ENCODE results near the gene SELPLG. TPM values are rescaled to one million over a fixed set of nuclear protein-coding genes. Genes with fewer than 3 reads are reported as not detected.

SELPLG gene, protein sequence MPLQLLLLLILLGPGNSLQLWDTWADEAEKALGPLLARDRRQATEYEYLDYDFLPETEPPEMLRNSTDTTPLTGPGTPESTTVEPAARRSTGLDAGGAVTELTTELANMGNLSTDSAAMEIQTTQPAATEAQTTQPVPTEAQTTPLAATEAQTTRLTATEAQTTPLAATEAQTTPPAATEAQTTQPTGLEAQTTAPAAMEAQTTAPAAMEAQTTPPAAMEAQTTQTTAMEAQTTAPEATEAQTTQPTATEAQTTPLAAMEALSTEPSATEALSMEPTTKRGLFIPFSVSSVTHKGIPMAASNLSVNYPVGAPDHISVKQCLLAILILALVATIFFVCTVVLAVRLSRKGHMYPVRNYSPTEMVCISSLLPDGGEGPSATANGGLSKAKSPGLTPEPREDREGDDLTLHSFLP
- 1.1 TPM for polyA plus RNA-seq (2013, experiment 1 of 2)
- polyA plus RNA-seq (2013, experiment 2 of 2): 0.30 TPM

- WGBS, 2 experiments (ENCODE audit: insufficient coverage in 2 of 2): 88 to 96% methylated on average over 12 to 13 of the region's 14 CpGs
- no peak within 1 kb of the TSS for H3K4me3 ChIP-seq (ENCODE audit: extremely low read depth, insufficient read depth, low read length, poor library complexity, severe bottlenecking)
- H3K4me1 ChIP-seq (ENCODE audit: control insufficient read depth, insufficient read depth, low read length, poor library complexity, severe bottlenecking): peaks cover 54% of the 10 kb centered on the region
- H3K27ac ChIP-seq (ENCODE audit: low read depth, low read length, severe bottlenecking): no peak within 1 kb of the TSS
- H3K9me3 ChIP-seq (ENCODE audit: control insufficient read depth, low read length): no peaks in the 10 kb centered on the region
- H3K36me3 ChIP-seq (ENCODE audit: control insufficient read depth, insufficient read depth, low read length): no peaks in the 10 kb centered on the region
Observed at GRCh38 chr12:108633534-108634248, at the start of gene SELPLG. SELPLG (minus strand) TSS chr12:108633894; CDS start chr12:108624307, 9,587 bp downstream.

DNA sequence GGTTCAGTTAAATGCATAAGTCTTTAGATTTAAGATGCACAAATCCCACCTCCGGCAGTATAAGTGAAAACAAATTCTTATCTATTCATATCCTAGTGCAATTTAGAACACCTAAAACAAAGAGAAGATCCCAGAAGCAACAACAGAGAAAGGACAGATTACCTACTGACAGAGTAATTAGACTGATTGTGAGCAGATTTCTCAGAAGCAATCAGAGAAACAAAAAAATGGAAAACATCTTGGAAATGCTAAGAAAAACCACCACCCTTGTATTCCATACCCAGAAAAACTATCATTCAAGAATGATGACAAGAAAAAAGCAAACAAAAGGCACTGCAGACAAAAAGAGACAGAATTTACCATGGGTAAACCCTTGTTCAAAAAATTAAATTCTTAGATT lies 47.6 kb upstream of the SELPLG start:
- Histone ChIP-seq H3K4me1 (ENCODE audit: control insufficient read depth, insufficient read depth, low read length, poor library complexity, severe bottlenecking) (peaks cover 31% of the 10 kb centered on the region), H3K9me3 (ENCODE audit: control insufficient read depth, low read length) (no peaks in the 10 kb centered on the region), H3K36me3 (ENCODE audit: control insufficient read depth, insufficient read depth, low read length) (peaks cover 47% of the 10 kb centered on the region), H3K27ac (ENCODE audit: low read depth, low read length, severe bottlenecking) (no peak overlapping the region), H3K4me3 (ENCODE audit: extremely low read depth, insufficient read depth, low read length, poor library complexity, severe bottlenecking) (no peak overlapping the region)
- WGBS, 2 experiments (ENCODE audit: insufficient coverage in 2 of 2): no CpG with 5 or more reads among the region's 1 CpG

DNA sequence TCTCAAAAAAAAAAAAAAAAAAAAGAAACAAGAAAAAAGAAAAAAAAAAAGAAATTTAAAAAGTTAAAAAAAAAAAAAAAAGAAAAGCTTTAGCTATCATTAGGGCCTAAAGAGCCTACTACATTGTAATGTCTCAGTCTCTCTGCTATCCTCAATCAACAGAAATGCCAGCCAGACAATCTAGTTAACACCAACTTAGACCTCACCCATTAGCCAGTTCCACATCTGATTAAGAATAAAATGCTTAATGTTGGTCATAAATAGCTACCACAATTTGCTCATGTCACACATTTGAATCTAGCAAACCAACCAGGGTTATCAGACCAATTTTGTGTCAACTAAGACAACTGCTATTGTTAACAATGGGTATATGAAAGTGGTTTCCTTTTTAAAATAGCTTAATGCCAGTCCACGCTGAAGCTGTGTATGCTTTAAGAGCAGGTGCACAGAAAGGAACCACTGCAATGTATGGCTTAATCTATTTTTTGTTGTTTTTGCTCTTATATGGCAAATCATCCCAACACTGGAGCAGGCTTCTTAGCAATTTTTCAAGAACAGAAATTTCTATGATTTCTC lies 45.5 kb upstream of the SELPLG start:
- no peak overlapping the region for H3K27ac ChIP-seq (ENCODE audit: low read depth, low read length, severe bottlenecking)
- peaks cover 16% of the 10 kb centered on the region for H3K4me1 ChIP-seq (ENCODE audit: control insufficient read depth, insufficient read depth, low read length, poor library complexity, severe bottlenecking)
- H3K36me3 ChIP-seq (ENCODE audit: control insufficient read depth, insufficient read depth, low read length): peaks cover 65% of the 10 kb centered on the region
- 100% methylated on average over 1 of the region's 1 CpG; no CpG with 5 or more reads in 1 of the 2 experiments for WGBS, 2 experiments (ENCODE audit: insufficient coverage in 2 of 2)
- H3K4me3 ChIP-seq (ENCODE audit: extremely low read depth, insufficient read depth, low read length, poor library complexity, severe bottlenecking): no peak overlapping the region
- H3K9me3 ChIP-seq (ENCODE audit: control insufficient read depth, low read length): no peaks in the 10 kb centered on the region

DNA sequence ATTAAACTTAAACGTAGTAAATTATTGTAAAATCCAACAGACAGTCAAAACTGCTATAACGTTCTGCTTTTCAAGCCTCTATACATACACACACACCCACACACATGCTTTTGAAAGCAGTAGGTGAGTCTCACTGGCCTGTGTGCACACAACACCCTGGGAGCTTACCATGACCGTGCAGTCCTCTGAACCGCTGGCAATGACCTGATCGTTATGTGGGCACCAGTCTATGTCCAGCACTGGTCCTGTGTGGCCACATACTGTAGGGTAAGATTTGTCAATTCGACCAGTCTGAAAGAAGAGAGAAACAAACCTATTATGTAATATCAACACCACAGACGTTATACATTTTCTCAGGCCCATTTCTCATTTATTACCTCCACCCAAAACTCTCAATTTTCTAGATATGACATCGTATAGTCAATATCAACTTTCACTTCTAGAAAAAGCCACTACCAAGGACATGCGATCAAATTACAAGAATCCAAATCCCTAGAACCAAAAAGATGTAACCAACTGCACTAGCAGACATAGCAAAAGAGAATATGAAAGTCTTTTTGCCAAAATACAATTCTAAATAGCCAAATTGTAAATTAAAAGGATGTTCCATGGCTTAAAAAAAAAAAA lies 44.5 kb upstream of the SELPLG start:
- Histone ChIP-seq H3K4me1 (ENCODE audit: control insufficient read depth, insufficient read depth, low read length, poor library complexity, severe bottlenecking) (peaks cover 9% of the 10 kb centered on the region), H3K27ac (ENCODE audit: low read depth, low read length, severe bottlenecking) (no peak overlapping the region), H3K4me3 (ENCODE audit: extremely low read depth, insufficient read depth, low read length, poor library complexity, severe bottlenecking) (no peak overlapping the region), H3K36me3 (ENCODE audit: control insufficient read depth, insufficient read depth, low read length) (peaks cover 70% of the 10 kb centered on the region), H3K9me3 (ENCODE audit: control insufficient read depth, low read length) (no peaks in the 10 kb centered on the region)
- WGBS, 2 experiments (ENCODE audit: insufficient coverage in 2 of 2): 93 to 96% methylated on average over 3 to 4 of the region's 9 CpGs

- Histone ChIP-seq H3K27ac (ENCODE audit: low read depth, low read length, severe bottlenecking) (no peak overlapping the region), H3K9me3 (ENCODE audit: control insufficient read depth, low read length) (no peaks in the 10 kb centered on the region), H3K4me3 (ENCODE audit: extremely low read depth, insufficient read depth, low read length, poor library complexity, severe bottlenecking) (no peak overlapping the region), H3K36me3 (ENCODE audit: control insufficient read depth, insufficient read depth, low read length) (peaks cover 71% of the 10 kb centered on the region), H3K4me1 (ENCODE audit: control insufficient read depth, insufficient read depth, low read length, poor library complexity, severe bottlenecking) (peaks cover 9% of the 10 kb centered on the region)
- 90 to 100% methylated on average over 1 to 2 of the region's 3 CpGs for WGBS, 2 experiments (ENCODE audit: insufficient coverage in 2 of 2)
Observed at GRCh38 chr12:108677381-108677780, 43.7 kb upstream of the SELPLG start.

GRCh38 chr12:108676707-108677106 lies 43.0 kb upstream of the SELPLG start:
- Histone ChIP-seq H3K9me3 (ENCODE audit: control insufficient read depth, low read length) (no peaks in the 10 kb centered on the region), H3K4me1 (ENCODE audit: control insufficient read depth, insufficient read depth, low read length, poor library complexity, severe bottlenecking) (peaks cover 9% of the 10 kb centered on the region), H3K4me3 (ENCODE audit: extremely low read depth, insufficient read depth, low read length, poor library complexity, severe bottlenecking) (no peak overlapping the region), H3K36me3 (ENCODE audit: control insufficient read depth, insufficient read depth, low read length) (peaks cover 77% of the 10 kb centered on the region), H3K27ac (ENCODE audit: low read depth, low read length, severe bottlenecking) (no peak overlapping the region)
- WGBS, 2 experiments (ENCODE audit: insufficient coverage in 2 of 2): 92 to 100% methylated on average over 2 to 4 of the region's 5 CpGs

DNA sequence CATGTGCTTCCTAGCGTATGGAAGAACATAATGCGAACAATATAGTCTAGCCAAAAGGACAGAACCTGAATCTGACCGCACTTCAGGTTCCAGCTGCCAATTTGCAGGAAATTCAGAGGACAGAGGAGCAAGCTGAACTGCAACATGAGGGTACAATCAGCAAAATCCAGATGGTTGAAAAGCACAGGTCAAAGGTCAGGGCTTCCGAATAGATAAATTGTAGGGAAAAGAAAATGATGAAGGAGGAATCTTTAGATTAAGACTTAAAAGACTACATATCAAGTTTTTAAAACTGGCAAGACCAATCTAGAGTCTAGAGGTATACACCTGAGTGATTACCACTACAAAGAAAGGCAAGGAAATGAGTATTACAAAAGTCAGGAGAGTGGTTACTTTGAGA lies 42.1 kb upstream of the SELPLG start:
- peaks cover 7% of the 10 kb centered on the region for H3K4me1 ChIP-seq (ENCODE audit: control insufficient read depth, insufficient read depth, low read length, poor library complexity, severe bottlenecking)
- no peak overlapping the region for H3K27ac ChIP-seq (ENCODE audit: low read depth, low read length, severe bottlenecking)
- no peaks in the 10 kb centered on the region for H3K9me3 ChIP-seq (ENCODE audit: control insufficient read depth, low read length)
- peaks cover 76% of the 10 kb centered on the region for H3K36me3 ChIP-seq (ENCODE audit: control insufficient read depth, insufficient read depth, low read length)
- H3K4me3 ChIP-seq (ENCODE audit: extremely low read depth, insufficient read depth, low read length, poor library complexity, severe bottlenecking): no peak overlapping the region
- WGBS, 2 experiments (ENCODE audit: insufficient coverage in 2 of 2): 92 to 96% methylated on average over 3 to 4 of the region's 4 CpGs

- Histone ChIP-seq H3K9me3 (ENCODE audit: control insufficient read depth, low read length) (no peaks in the 10 kb centered on the region), H3K36me3 (ENCODE audit: control insufficient read depth, insufficient read depth, low read length) (peaks cover 48% of the 10 kb centered on the region), H3K4me1 (ENCODE audit: control insufficient read depth, insufficient read depth, low read length, poor library complexity, severe bottlenecking) (peaks cover 18% of the 10 kb centered on the region), H3K27ac (ENCODE audit: low read depth, low read length, severe bottlenecking) (no peak overlapping the region), H3K4me3 (ENCODE audit: extremely low read depth, insufficient read depth, low read length, poor library complexity, severe bottlenecking) (no peak overlapping the region)
- WGBS, 2 experiments (ENCODE audit: insufficient coverage in 2 of 2): 86 to 90% methylated on average over 2 of the region's 3 CpGs
Observed at GRCh38 chr12:108672054-108672453, 38.4 kb upstream of the SELPLG start.

DNA sequence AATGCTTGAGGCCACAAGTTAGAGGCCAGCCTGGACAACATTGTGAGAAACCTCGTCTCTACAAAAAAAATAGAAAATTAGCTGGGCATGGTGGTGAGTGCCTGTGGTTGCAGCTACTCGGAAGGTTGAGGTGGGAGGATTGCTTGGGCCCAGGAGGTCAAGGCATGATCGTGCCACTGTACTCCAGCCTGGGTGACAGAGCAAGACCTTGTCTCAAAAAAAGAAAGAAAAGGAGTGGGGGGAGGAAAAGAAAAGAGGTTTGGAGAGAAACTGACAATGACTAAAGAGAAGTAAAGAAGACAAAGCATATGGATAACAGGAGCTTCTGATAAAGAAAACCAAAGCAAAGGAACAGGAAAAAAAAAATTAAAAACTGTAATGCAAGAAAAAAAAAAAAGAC lies 37.4 kb upstream of the SELPLG start:
- H3K9me3 ChIP-seq (ENCODE audit: control insufficient read depth, low read length): no peaks in the 10 kb centered on the region
- no peak overlapping the region for H3K4me3 ChIP-seq (ENCODE audit: extremely low read depth, insufficient read depth, low read length, poor library complexity, severe bottlenecking)
- 89 to 97% methylated on average over 3 of the region's 3 CpGs for WGBS, 2 experiments (ENCODE audit: insufficient coverage in 2 of 2)
- no peak overlapping the region for H3K27ac ChIP-seq (ENCODE audit: low read depth, low read length, severe bottlenecking)
- H3K4me1 ChIP-seq (ENCODE audit: control insufficient read depth, insufficient read depth, low read length, poor library complexity, severe bottlenecking): peaks cover 27% of the 10 kb centered on the region
- peaks cover 38% of the 10 kb centered on the region for H3K36me3 ChIP-seq (ENCODE audit: control insufficient read depth, insufficient read depth, low read length)

DNA sequence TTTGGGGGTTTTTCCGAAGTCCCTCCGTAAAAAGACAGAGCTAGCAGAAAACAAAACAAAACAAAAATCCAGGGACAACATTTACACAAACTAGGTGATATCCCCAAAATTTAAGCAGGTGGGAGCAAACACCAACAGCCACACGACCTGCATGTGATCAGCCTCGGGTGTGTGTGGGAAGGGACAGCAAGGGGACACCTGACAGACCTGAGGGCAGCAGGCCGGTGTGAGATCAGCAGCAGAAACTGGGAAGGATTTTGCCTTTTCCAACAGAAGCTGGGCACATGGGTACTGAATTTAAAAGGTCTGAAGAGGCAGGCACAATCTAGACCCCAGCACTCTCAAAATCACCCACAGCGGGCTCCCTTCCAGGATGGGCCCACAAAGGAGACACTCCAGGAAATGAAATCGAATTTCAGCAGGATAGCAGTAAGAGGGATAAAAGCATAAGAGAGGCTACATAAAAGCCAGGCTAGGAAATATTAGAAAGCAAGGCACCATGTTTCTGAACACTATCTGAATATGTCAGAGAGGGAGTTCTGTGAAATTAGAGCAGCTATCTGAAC lies 36.5 kb upstream of the SELPLG start:
- Histone ChIP-seq H3K4me1 (ENCODE audit: control insufficient read depth, insufficient read depth, low read length, poor library complexity, severe bottlenecking) (peaks cover 37% of the 10 kb centered on the region), H3K4me3 (ENCODE audit: extremely low read depth, insufficient read depth, low read length, poor library complexity, severe bottlenecking) (no peak overlapping the region), H3K36me3 (ENCODE audit: control insufficient read depth, insufficient read depth, low read length) (peaks cover 30% of the 10 kb centered on the region), H3K9me3 (ENCODE audit: control insufficient read depth, low read length) (no peaks in the 10 kb centered on the region), H3K27ac (ENCODE audit: low read depth, low read length, severe bottlenecking) (peak overlapping the region; percentile 13)
- 66 to 85% methylated on average over 2 to 3 of the region's 7 CpGs for WGBS, 2 experiments (ENCODE audit: insufficient coverage in 2 of 2)

All from mesodermal cell (in vitro differentiated cells).